ENCODE measurements around the gene CDKN2C. TPM values are rescaled to one million over a fixed set of nuclear protein-coding genes. Genes with fewer than 3 reads are reported as not detected.
"Not testable (repeated sequence)": the region's sequence is repeated elsewhere in the genome, so short reads cannot be mapped to it uniquely, and the experiment has no call there.

CDKN2C gene
- total RNA-seq, 2 donors from 2014 or later = 10.3 to 12.6 TPM

DNA sequence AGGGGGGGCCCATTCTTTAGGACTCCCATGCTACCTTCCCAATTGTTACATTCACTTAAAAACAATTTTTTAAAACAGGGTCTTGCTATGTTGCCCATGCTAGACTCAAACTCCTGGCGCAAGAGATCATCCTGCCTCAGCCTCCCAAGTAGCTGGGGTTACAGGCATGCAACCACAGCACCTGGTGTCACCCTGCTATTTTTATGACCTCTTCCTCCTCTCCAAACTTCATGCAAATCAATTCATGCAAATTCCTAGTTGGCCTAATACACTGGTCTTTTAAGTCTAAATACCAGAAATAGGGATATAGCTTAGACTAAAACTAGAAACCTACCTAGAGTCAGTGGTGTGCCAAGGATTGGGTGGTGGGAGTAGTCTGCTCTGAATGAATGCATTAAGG is 30.1 kb downstream of the CDKN2C start:
- H3K4me3 ChIP-seq = no peak overlapping the region
- ATAC-seq (ENCODE audit: insufficient number of reproducible peaks, low FRiP score, low read depth) (no peak), DNase-seq (ENCODE audit: low spot score) (no peak)
- TF ChIP-seq, protein P1, sequence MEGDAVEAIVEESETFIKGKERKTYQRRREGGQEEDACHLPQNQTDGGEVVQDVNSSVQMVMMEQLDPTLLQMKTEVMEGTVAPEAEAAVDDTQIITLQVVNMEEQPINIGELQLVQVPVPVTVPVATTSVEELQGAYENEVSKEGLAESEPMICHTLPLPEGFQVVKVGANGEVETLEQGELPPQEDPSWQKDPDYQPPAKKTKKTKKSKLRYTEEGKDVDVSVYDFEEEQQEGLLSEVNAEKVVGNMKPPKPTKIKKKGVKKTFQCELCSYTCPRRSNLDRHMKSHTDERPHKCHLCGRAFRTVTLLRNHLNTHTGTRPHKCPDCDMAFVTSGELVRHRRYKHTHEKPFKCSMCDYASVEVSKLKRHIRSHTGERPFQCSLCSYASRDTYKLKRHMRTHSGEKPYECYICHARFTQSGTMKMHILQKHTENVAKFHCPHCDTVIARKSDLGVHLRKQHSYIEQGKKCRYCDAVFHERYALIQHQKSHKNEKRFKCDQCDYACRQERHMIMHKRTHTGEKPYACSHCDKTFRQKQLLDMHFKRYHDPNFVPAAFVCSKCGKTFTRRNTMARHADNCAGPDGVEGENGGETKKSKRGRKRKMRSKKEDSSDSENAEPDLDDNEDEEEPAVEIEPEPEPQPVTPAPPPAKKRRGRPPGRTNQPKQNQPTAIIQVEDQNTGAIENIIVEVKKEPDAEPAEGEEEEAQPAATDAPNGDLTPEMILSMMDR (IDR thresholded peaks at IDR 0.05) = no peak
- H3K36me3 ChIP-seq = no peaks in the 10 kb centered on the region
- no peaks in the 10 kb centered on the region for H3K4me1 ChIP-seq (ENCODE audit: control insufficient read depth in 1 of 2, low read depth in 2 of 2)
- no peaks in the 10 kb centered on the region for H3K9me3 ChIP-seq
- H3K27ac ChIP-seq = no peak overlapping the region
- H3K27me3 ChIP-seq (replicated peaks; ENCODE audit: insufficient read depth) = no peaks in the 10 kb centered on the region

DNA sequence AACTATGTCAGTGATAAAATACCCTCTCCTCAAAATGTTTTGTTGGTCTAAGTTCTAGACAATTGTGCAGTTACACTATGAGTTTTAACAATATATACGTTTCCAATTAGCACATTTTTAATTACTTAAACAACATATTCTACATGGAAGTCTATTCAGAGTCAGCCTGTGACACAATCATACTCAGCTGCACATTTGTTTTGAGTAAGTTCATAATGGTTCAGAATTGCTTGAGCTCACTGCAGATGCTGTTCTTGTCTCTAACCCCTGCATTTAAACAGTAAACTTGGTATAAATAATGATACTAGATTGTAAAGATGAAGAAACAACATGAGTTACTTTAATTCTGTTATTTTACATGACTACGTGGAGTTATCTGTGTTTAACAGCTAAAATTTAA is 30.6 kb downstream of the CDKN2C start:
- ATAC-seq (ENCODE audit: insufficient number of reproducible peaks, low FRiP score, low read depth) (no peak), DNase-seq (ENCODE audit: low spot score) (no peak)
- no peak overlapping the region for H3K27ac ChIP-seq
- H3K27me3 ChIP-seq (replicated peaks; ENCODE audit: insufficient read depth) = no peaks in the 10 kb centered on the region
- no peaks in the 10 kb centered on the region for H3K9me3 ChIP-seq
- TF ChIP-seq, protein P1 (IDR thresholded peaks at IDR 0.05) = no peak
- no peaks in the 10 kb centered on the region for H3K4me1 ChIP-seq (ENCODE audit: control insufficient read depth in 1 of 2, low read depth in 2 of 2)
- no peak overlapping the region for H3K4me3 ChIP-seq
- no peaks in the 10 kb centered on the region for H3K36me3 ChIP-seq

DNA sequence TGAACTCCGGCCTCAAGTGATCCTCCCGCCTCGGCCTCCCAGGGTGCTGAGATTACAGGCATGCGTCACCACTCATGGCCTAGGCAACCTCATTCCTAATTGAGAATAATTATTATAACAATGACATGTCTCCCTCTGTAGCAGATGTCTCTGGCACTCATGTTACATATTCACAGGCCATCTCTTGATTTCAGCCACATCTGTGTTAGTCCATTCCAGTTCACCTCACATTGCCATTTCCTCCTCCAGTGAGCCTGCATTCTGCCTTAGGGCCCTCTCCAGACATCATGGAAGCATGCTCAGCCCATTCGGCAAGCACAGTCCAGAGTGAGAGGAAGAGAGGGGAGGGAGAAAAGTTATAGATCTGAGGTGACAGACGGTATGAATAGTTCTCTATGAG is 32.5 kb downstream of the CDKN2C start:
- no peaks in the 10 kb centered on the region for H3K27me3 ChIP-seq (replicated peaks; ENCODE audit: insufficient read depth)
- TF ChIP-seq, protein P1 (IDR thresholded peaks at IDR 0.05) = no peak
- H3K4me1 ChIP-seq (ENCODE audit: control insufficient read depth in 1 of 2, low read depth in 2 of 2) = no peaks in the 10 kb centered on the region
- ATAC-seq (ENCODE audit: insufficient number of reproducible peaks, low FRiP score, low read depth) (no peak), DNase-seq (ENCODE audit: low spot score) (no peak)
- H3K9me3 ChIP-seq = no peaks in the 10 kb centered on the region
- no peak overlapping the region for H3K27ac ChIP-seq
- H3K36me3 ChIP-seq = no peaks in the 10 kb centered on the region
- no peak overlapping the region for H3K4me3 ChIP-seq

DNA sequence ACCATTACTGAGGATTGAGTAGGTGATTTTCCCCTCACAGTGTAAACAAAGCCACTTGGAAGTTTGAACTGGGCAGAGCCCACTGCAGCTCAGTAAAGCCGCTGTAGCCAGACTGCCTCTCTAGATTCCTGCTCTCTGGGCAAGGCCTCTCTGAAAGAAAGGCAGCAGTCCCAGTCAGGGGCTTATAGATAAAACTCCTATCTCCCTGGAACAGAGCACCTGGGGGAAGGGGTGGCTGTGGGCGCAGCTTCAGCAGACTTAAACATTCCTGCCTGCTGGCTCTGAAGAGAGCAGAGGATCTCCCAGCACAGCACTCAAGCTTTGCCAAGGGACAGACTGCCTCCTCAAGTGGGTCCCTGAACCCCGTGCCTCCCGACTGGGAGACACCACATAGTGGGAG is 35.5 kb downstream of the CDKN2C start:
- H3K36me3 ChIP-seq; H3K9me3 ChIP-seq; H3K27ac ChIP-seq; H3K4me3 ChIP-seq; DNase-seq (ENCODE audit: low spot score); ATAC-seq (ENCODE audit: insufficient number of reproducible peaks, low FRiP score, low read depth); H3K4me1 ChIP-seq (ENCODE audit: control insufficient read depth in 1 of 2, low read depth in 2 of 2); H3K27me3 ChIP-seq (replicated peaks; ENCODE audit: insufficient read depth): not testable (repeated sequence)

DNA sequence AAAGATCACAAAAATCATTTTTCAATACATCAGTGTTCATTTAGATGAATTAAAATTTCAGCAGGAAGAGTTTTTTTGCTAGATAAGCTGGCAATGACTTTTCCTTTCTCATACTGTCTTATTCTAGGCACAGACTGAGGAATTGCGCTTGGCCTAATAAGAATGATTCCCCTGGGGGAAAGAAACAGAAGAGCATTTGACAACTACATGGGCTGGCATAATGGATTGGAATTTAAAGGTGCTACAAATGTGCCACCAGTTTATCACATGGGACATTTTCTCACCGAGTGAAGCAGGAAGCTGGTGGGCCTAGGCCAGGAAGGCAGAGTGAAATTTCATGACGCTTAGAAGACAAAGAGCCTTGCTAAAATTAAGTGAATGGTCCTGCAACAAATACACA is 39.3 kb downstream of the CDKN2C start:
- no peak overlapping the region for H3K27ac ChIP-seq
- DNase-seq (ENCODE audit: low spot score) = no peak
- no peak overlapping the region for H3K4me3 ChIP-seq
- peaks cover 3% of the 10 kb centered on the region for H3K9me3 ChIP-seq
- ATAC-seq (ENCODE audit: insufficient number of reproducible peaks, low FRiP score, low read depth) = no peak
- H3K27me3 ChIP-seq (replicated peaks; ENCODE audit: insufficient read depth) = no peaks in the 10 kb centered on the region
- TF ChIP-seq, protein P1 (IDR thresholded peaks at IDR 0.05) = no peak
- no peaks in the 10 kb centered on the region for H3K4me1 ChIP-seq (ENCODE audit: control insufficient read depth in 1 of 2, low read depth in 2 of 2)
- no peaks in the 10 kb centered on the region for H3K36me3 ChIP-seq

DNA sequence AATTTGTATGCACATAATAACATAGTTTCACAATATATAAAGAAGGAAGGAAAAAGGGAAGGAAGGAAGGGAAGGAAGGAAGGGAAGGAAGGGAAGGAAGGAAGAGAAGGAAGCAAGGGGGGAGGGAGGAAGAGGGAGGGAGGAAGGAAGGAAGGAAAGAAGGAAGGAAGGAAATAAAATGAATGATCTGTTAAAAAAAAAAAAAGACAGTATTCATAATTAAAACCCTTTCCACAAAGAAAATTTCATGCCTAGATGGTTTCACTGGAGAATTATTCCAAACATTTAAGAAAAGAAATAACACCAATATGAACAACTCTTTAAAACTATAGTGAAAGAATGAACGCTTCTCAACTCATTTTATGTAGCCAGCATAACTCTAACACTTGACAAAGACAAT is 44.8 kb downstream of the CDKN2C start:
- H3K27ac ChIP-seq = no peak overlapping the region
- H3K36me3 ChIP-seq = no peaks in the 10 kb centered on the region
- H3K4me1 ChIP-seq (ENCODE audit: control insufficient read depth in 1 of 2, low read depth in 2 of 2) = no peaks in the 10 kb centered on the region
- ATAC-seq (ENCODE audit: insufficient number of reproducible peaks, low FRiP score, low read depth) = no peak
- no peak for DNase-seq (ENCODE audit: low spot score)
- H3K9me3 ChIP-seq = peaks cover 3% of the 10 kb centered on the region
- TF ChIP-seq, protein P1 (IDR thresholded peaks at IDR 0.05) = no peak
- no peak overlapping the region for H3K4me3 ChIP-seq
- H3K27me3 ChIP-seq (replicated peaks; ENCODE audit: insufficient read depth) = no peaks in the 10 kb centered on the region

All from thoracic aorta (tissue), 2 donors.